K562 (cell line): ENCODE data around the gene ANO10. TPM values are rescaled to one million over a fixed set of nuclear protein-coding genes. Genes with fewer than 3 reads are reported as not detected.

Source experiments
- ARID1B ChIP-seq: fragments of 450-650 bp; IDR thresholded peaks from 2 replicates; pipeline ENCODE4 v1.6.1; 2016; ENCODE audit warnings: antibody characterized with exemption, mild to moderate bottlenecking, inconsistent platforms
- ARID4B ChIP-seq: sonication (generic); formaldehyde crosslinking; IDR thresholded peaks from 2 replicates; pipeline ENCODE4 v1.8.0; 2022; ENCODE audit warnings: mild to moderate bottlenecking, missing genetic modification reagents
- ATF2 ChIP-seq: sonication (generic); formaldehyde crosslinking; IDR thresholded peaks from 2 replicates; pipeline ENCODE4 v1.8.1; 2022; ENCODE audit warnings: missing genetic modification reagents
- CBX1 ChIP-seq: sonication (generic); IDR thresholded peaks from 2 replicates; pipeline ENCODE4 v1.6.1; 2016; ENCODE audit warnings: antibody characterized with exemption, low read depth, mild to moderate bottlenecking
- CBX8 ChIP-seq: fragments of 200-600 bp; sonication (generic); IDR thresholded peaks from 2 replicates; pipeline ENCODE4 v1.6.1; 2012; ENCODE audit warnings: borderline replicate concordance, mixed run types, low read depth, mild to moderate bottlenecking, moderate library complexity, mixed read lengths, low read length, control low read depth, inconsistent platforms; ENCODE audit not compliant: poor library complexity, severe bottlenecking; ENCODE audit errors: extremely low read depth
- CC2D1A ChIP-seq: fragments of 450-650 bp; IDR thresholded peaks from 2 replicates; pipeline ENCODE4 v1.6.1; 2017; ENCODE audit warnings: mild to moderate bottlenecking
- COPS2 ChIP-seq: fragments of 450-650 bp; conservative IDR thresholded peaks from 2 replicates; pipeline ENCODE4 v1.6.1; 2016; ENCODE audit warnings: mild to moderate bottlenecking, moderate library complexity
- ESRRB ChIP-seq: fragments of 250-450 bp; sonication (Bioruptor Pico); IDR thresholded peaks from 2 replicates; pipeline ENCODE4 v1.5.0; 2020; ENCODE audit warnings: mild to moderate bottlenecking, moderate library complexity, borderline replicate concordance
- FOXJ2 ChIP-seq: fragments of 200-800 bp; sonication (Bioruptor generic); IDR thresholded peaks from 2 replicates; pipeline ENCODE4 v1.6.1; 2016; ENCODE audit warnings: missing genetic modification characterization, missing compliant biosample characterization
- FOXM1 ChIP-seq, 2 experiments: fragments of 450-650 bp in 1 of 2; sonication (generic) in 1 of 2; formaldehyde crosslinking in 1 of 2; IDR thresholded peaks; 2 replicates each; pipeline versions ENCODE4 v1.6.1 to v1.9.0; 2017 to 2022; ENCODE audit warnings: low read depth in 2 of 2, mild to moderate bottlenecking in 2 of 2, missing genetic modification reagents in 1 of 2, moderate library complexity in 1 of 2
- KAT2B ChIP-seq: IDR thresholded peaks from one replicate; pipeline ENCODE4 v1.6.1; 2012; ENCODE audit warnings: low read depth, mild to moderate bottlenecking, control low read depth, inconsistent platforms, low read length, moderate library complexity
- KDM4B ChIP-seq, 2 experiments: fragments of 450-650 bp in 1 of 2; sonication (generic) in 1 of 2; IDR thresholded peaks; 2 replicates each; pipeline ENCODE4 v1.6.1; 2016 to 2017; ENCODE audit warnings: borderline replicate concordance in 2 of 2, antibody characterized with exemption in 1 of 2, low read depth in 1 of 2, mild to moderate bottlenecking in 1 of 2
- KLF16 ChIP-seq: IDR thresholded peaks from 2 replicates; pipeline ENCODE4 v1.6.1; 2016; ENCODE audit warnings: antibody characterized with exemption
- MITF ChIP-seq: IDR thresholded peaks from 2 replicates; pipeline ENCODE4 v1.6.1; 2014; ENCODE audit warnings: antibody characterized with exemption
- RFX7 ChIP-seq: fragments of 250-450 bp; sonication (Bioruptor Pico); IDR thresholded peaks from 2 replicates; pipeline ENCODE4 v1.5.1; 2021; ENCODE audit warnings: mild to moderate bottlenecking
- SRSF9 ChIP-seq: fragments of 200-400 bp; formaldehyde crosslinking; IDR thresholded peaks from 2 replicates; pipeline ENCODE4 v1.6.1; 2017; ENCODE audit warnings: low read depth, low read length, borderline replicate concordance
- TAF15 ChIP-seq: fragments of 200-400 bp; formaldehyde crosslinking; IDR thresholded peaks from 2 replicates; pipeline ENCODE4 v1.6.1; 2017; ENCODE audit warnings: mild to moderate bottlenecking, low read depth, low read length, moderate library complexity
- TCF7L2 ChIP-seq: fragments of 150-350 bp; IDR thresholded peaks from 2 replicates; pipeline ENCODE4 v1.6.1; 2016; ENCODE audit warnings: low read depth, mild to moderate bottlenecking, low read length, moderate library complexity
- XRCC3 ChIP-seq: fragments of 450-650 bp; IDR thresholded peaks from 2 replicates; pipeline ENCODE4 v1.6.1; 2017; ENCODE audit warnings: mild to moderate bottlenecking, moderate library complexity
- ZBED1 ChIP-seq: IDR thresholded peaks from 2 replicates; pipeline ENCODE4 v1.6.1; 2014
- ZKSCAN3 ChIP-seq: fragments of 250-450 bp; sonication (Bioruptor Pico); IDR thresholded peaks from 2 replicates; pipeline ENCODE4 v1.4.0; 2020
- ZSCAN29 ChIP-seq: fragments of 450-650 bp; IDR thresholded peaks from 2 replicates; pipeline ENCODE4 v1.6.1; 2017
- polyA plus RNA-seq, 8 experiments: library from polyadenylated mRNA; depleted of rRNA in 4 of 8; stranded (reverse) in 5 of 8; unstranded in 3 of 8; fragments of >200 nt; fragmentation: Nextera tagmentation in 2 of 8; fragmentation: Illumina TruSeq in 1 of 8; extraction: Ambion mirVana in 2 of 8; extraction: Trizol in 1 of 8; gene quantifications; 2 replicates each; pipeline versions ENCODE4 v1.2.1 to v1.2.3, GENCODE V29; 2011 to 2014; ENCODE audit warnings: inconsistent platforms in 1 of 8, missing spikeins in 1 of 8
- total RNA-seq, 7 experiments: library from RNA; depleted of rRNA in 6 of 7; stranded (reverse); fragments of >200 nt in 6 of 7; fragmentation: Illumina TruSeq in 2 of 7; extraction: Trizol in 2 of 7; gene quantifications; 2 replicates each; pipeline versions ENCODE4 v1.2.1 to v1.2.3, GENCODE V29; 2011 to 2021; ENCODE audit warnings: low replicate concordance in 1 of 7

Gene ANO10
- total and polyA plus RNA-seq, 9 of the 15 experiments (the other 6 are each of a cell fraction or from before 2014, with no cell fraction given), result 6.4 to 46.0 (median 32.3) TPM

GRCh38 chr3:43659250-43659880 is 37.6 kb upstream of the ANO10 start (continued):
- no peak for TF ChIP-seq MITF
- no peak for TF ChIP-seq ATF2 (CRISPR knock-in tag)
- TF ChIP-seq ZSCAN29, result no peak
- TF ChIP-seq CBX1, result no peak
- TF ChIP-seq ZKSCAN3 (CRISPR knock-in tag), result no peak
- no peak for TF ChIP-seq ESRRB
- TF ChIP-seq XRCC3, result no peak
- no peak for TF ChIP-seq TCF7L2
- TF ChIP-seq COPS2, result no peak
- no peak for TF ChIP-seq SRSF9
- no peak; the same call in 1 of the 2 replicates for TF ChIP-seq CC2D1A
- peak; percentile 82 for TF ChIP-seq FOXJ2 (tag)
- no peak for TF ChIP-seq ZBED1
- no peak for TF ChIP-seq CBX8
- TF ChIP-seq KAT2B, result no peak
- TF ChIP-seq KDM4B (IDR thresholded peaks at IDR 0.05; ENCODE audit: borderline replicate concordance in 2 of 2, low read depth in 1 of 2), result 0 out of 4 replicates have a peak, but pooled peaks of 1 of the 2 experiments have one; percentile 2
- TF ChIP-seq FOXM1 (IDR thresholded peaks at IDR 0.05; ENCODE audit: low read depth), result no peak
- no peak for TF ChIP-seq FOXM1 (CRISPR knock-in tag; IDR thresholded peaks at IDR 0.05; ENCODE audit: low read depth)
- no peak for TF ChIP-seq KLF16
- TF ChIP-seq ARID4B, result no peak
- TF ChIP-seq ARID1B, result peak; percentile 42
- TF ChIP-seq TAF15, result no peak
- TF ChIP-seq RFX7 (CRISPR knock-in tag), result no peak
